Stimulated activated CD4-positive, alpha-beta T cell treated with anti-CD3 and anti-CD28 coated beads, Interleukin-1b, Interleukin-23, amount 100 ng/mL, for 48 hours (primary cell): ENCODE measurements around the gene KIAA1671.
"Not testable (repeated sequence)": the region's sequence is repeated elsewhere in the genome, so short reads cannot be mapped to it uniquely, and the experiment has no call there.

Experiments
- DNase-seq: peaks from one replicate; pipeline ENCODE4 v3.0.0-alpha.2; 2020

Gene KIAA1671

GRCh38 chr22:25207553-25208157 is 255.1 kb downstream of the KIAA1671 start:
- DNase-seq, result no peak

GRCh38 chr22:25208328-25208727 is 255.8 kb downstream of the KIAA1671 start:
- no peak for DNase-seq

GRCh38 chr22:25208743-25209505 is 256.4 kb downstream of the KIAA1671 start:
- no peak for DNase-seq

- DNase-seq, result no peak
Measured at GRCh38 chr22:25210793-25211192, 258.3 kb downstream of the KIAA1671 start.

GRCh38 chr22:25212337-25212736 is 259.8 kb downstream of the KIAA1671 start:
- no peak for DNase-seq

- no peak for DNase-seq
Measured at GRCh38 chr22:25213221-25213620, 260.7 kb downstream of the KIAA1671 start.

GRCh38 chr22:25216230-25216629 is 263.7 kb downstream of the KIAA1671 start:
- no peak for DNase-seq

- DNase-seq, result no peak
Measured at GRCh38 chr22:25219211-25219689, 266.7 kb downstream of the KIAA1671 start, which contains the start of gene CRYBB2. TSS of gene CRYBB2 (plus strand) at chr22:25219639. CDS start at chr22:25221430, 1,791 bp downstream.

GRCh38 chr22:25219948-25220442 is 267.5 kb downstream of the KIAA1671 start:
- DNase-seq, result no peak

GRCh38 chr22:25221790-25222189 is 269.3 kb downstream of the KIAA1671 start:
- DNase-seq, result no peak

- no peak for DNase-seq
Measured at GRCh38 chr22:25223269-25223850, 270.8 kb downstream of the KIAA1671 start.

- DNase-seq, result no peak
Measured at GRCh38 chr22:25228822-25229221, 276.3 kb downstream of the KIAA1671 start.

GRCh38 chr22:25230760-25231159 is 278.2 kb downstream of the KIAA1671 start:
- not testable (repeated sequence) for DNase-seq

- no peak for DNase-seq
Measured at GRCh38 chr22:25232301-25232700, 279.8 kb downstream of the KIAA1671 start.

GRCh38 chr22:25233706-25234105 is 281.2 kb downstream of the KIAA1671 start:
- not testable (repeated sequence) for DNase-seq

GRCh38 chr22:25235547-25236290 is 283.2 kb downstream of the KIAA1671 start:
- peak; percentile 76 for DNase-seq

- DNase-seq, result no peak
Measured at GRCh38 chr22:25236417-25236816, 283.9 kb downstream of the KIAA1671 start.

- DNase-seq, result no peak
Measured at GRCh38 chr22:25237503-25237902, 285.0 kb downstream of the KIAA1671 start.

GRCh38 chr22:25238058-25238457 is 285.5 kb downstream of the KIAA1671 start:
- DNase-seq, result not testable (repeated sequence)
